Osteoblast (primary cell): Measurements from ENCODE around the gene TCF19. TPM values are rescaled to one million over a fixed set of nuclear protein-coding genes. Genes with fewer than 3 reads are reported as not detected.

Source experiments
- DNase-seq: peaks from one replicate; pipeline ENCODE4 v3.0.0; 2011; ENCODE audit warnings: low spot score, mixed read lengths; ENCODE audit not compliant: insufficient read length; ENCODE audit errors: missing footprints
- H2AFZ ChIP-seq: 2 replicates; pipeline ENCODE4 v1.6.0; 2011; ENCODE audit warnings: mild to moderate bottlenecking, low read length
- H3K27ac ChIP-seq: 2 replicates; pipeline ENCODE4 v1.5.1; 2011; ENCODE audit warnings: mild to moderate bottlenecking, low read depth, low read length, moderate library complexity
- H3K27me3 ChIP-seq: 2 replicates; pipeline ENCODE4 v1.6.0; 2012; ENCODE audit warnings: mild to moderate bottlenecking, control low read depth, inconsistent platforms, low read length, moderate library complexity; ENCODE audit not compliant: insufficient read depth
- H3K36me3 ChIP-seq: 2 replicates; pipeline ENCODE4 v1.5.1; 2011; ENCODE audit warnings: mild to moderate bottlenecking, low read length, control low read depth, moderate library complexity; ENCODE audit not compliant: insufficient read depth
- H3K4me1 ChIP-seq: 2 replicates; pipeline ENCODE4 v1.5.1; 2011; ENCODE audit warnings: mild to moderate bottlenecking, low read length, control low read depth, moderate library complexity; ENCODE audit not compliant: insufficient read depth
- H3K4me2 ChIP-seq: 2 replicates; pipeline ENCODE4 v1.6.0; 2011; ENCODE audit warnings: mild to moderate bottlenecking, low read length; ENCODE audit not compliant: insufficient read depth
- H3K4me3 ChIP-seq: fragments of 200-600 bp; sonication (generic); 3 replicates; pipeline ENCODE4 v1.5.1; 2012; ENCODE audit warnings: mild to moderate bottlenecking, low read length, inconsistent platforms; ENCODE audit not compliant: insufficient read depth
- H3K79me2 ChIP-seq: 2 replicates; pipeline ENCODE4 v1.6.0; 2012; ENCODE audit warnings: mild to moderate bottlenecking, low read length, control low read depth, inconsistent platforms; ENCODE audit not compliant: insufficient read depth
- H3K9me3 ChIP-seq: 2 replicates; pipeline ENCODE4 v1.5.1; 2011; ENCODE audit warnings: low read depth, low read length, control low read depth
- H4K20me1 ChIP-seq: 2 replicates; pipeline ENCODE4 v1.6.0; 2012; ENCODE audit warnings: mild to moderate bottlenecking, low read length, control low read depth; ENCODE audit not compliant: insufficient read depth
- total RNA-seq: library from RNA; depleted of rRNA; stranded (reverse); fragments of >200 nt; gene quantifications from 2 replicates; pipeline ENCODE4 v1.2.3, GENCODE V29; 2012
- TF ChIP-seq, protein P1 (sequence below): IDR thresholded peaks from 2 replicates; pipeline ENCODE4 v1.5.1; 2011; ENCODE audit warnings: mild to moderate bottlenecking, low read depth, low read length, moderate library complexity; ENCODE audit errors: extremely low read depth

The TCF19 gene
- total RNA-seq, 1 donor = 5.8 TPM

- Histone ChIP-seq H3K4me1 (peaks cover 14% of the 10 kb centered on the region), H2AFZ (peak within 1 kb of the TSS; percentile 97), H3K4me2 (peak within 1 kb of the TSS; percentile 95), H3K4me3 (peak within 1 kb of the TSS; percentile 97), H3K36me3 (peaks cover 23% of the 10 kb centered on the region), H4K20me1 (no peaks in the 10 kb centered on the region), H3K27me3 (no peaks in the 10 kb centered on the region), H3K9me3 (no peaks in the 10 kb centered on the region), H3K79me2 (peaks cover 20% of the 10 kb centered on the region), H3K27ac (peak within 1 kb of the TSS; percentile 69)
- TF ChIP-seq, protein P1, sequence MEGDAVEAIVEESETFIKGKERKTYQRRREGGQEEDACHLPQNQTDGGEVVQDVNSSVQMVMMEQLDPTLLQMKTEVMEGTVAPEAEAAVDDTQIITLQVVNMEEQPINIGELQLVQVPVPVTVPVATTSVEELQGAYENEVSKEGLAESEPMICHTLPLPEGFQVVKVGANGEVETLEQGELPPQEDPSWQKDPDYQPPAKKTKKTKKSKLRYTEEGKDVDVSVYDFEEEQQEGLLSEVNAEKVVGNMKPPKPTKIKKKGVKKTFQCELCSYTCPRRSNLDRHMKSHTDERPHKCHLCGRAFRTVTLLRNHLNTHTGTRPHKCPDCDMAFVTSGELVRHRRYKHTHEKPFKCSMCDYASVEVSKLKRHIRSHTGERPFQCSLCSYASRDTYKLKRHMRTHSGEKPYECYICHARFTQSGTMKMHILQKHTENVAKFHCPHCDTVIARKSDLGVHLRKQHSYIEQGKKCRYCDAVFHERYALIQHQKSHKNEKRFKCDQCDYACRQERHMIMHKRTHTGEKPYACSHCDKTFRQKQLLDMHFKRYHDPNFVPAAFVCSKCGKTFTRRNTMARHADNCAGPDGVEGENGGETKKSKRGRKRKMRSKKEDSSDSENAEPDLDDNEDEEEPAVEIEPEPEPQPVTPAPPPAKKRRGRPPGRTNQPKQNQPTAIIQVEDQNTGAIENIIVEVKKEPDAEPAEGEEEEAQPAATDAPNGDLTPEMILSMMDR = no peak
- no peak for DNase-seq
Measured at GRCh38 chr6:31157513-31158139, 763 bp upstream of the TCF19 start, which contains the start of gene CCHCR1. TSS of gene CCHCR1 (minus strand) at chr6:31157802. CDS start at chr6:31157600, 202 bp downstream.

DNA sequence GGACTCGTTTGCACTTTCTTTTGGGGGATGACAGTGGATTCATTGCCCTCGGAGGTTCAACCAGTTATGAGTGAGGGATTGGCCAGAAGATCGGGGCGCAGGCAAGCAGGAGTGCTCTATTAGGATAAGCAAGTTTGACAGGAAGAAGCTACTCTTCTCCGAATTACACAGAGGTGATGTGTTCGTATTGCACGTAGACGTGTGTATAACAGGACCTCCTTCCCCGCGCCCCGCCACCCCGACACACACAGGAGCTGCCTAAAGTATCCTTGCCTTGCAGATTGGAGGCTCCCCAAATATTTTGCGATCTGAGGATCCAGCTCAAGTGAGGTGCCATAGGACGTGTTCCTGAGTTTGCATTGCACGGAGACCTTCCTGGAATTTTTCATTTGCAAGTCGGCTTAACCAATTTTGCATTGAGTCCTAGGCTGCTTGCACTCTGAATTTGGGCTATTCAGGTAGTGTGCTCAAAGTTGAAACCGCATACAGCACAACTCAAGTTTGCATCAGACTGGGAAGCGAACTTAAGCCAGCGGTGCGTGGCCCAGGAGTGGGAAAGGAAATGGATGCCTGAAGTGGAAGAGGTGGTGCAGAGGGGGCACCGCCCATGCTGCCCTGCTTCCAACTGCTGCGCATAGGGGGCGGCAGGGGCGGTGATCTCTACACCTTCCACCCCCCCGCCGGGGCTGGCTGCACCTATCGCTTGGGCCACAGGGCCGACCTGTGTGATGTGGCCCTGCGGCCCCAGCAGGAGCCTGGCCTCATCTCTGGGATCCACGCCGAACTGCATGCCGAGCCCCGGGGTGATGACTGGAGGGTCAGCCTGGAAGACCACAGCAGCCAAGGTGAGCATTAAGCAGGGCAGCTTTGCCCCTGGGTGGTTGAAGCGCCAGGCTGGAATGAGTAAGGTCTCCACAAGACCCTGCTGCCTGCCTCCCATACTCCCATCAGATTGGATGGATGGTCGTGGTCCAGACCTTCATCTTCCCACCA, 770 bp downstream of the TCF19 start:
- Histone ChIP-seq H3K27me3 (no peaks in the 10 kb centered on the region), H4K20me1 (no peaks in the 10 kb centered on the region), H3K4me3 (peak overlapping the region; percentile 97), H3K79me2 (peaks cover 20% of the 10 kb centered on the region), H3K9me3 (no peaks in the 10 kb centered on the region), H3K36me3 (peaks cover 24% of the 10 kb centered on the region), H3K4me2 (peak overlapping the region; percentile 95), H2AFZ (peak overlapping the region; percentile 97), H3K27ac (peak overlapping the region; percentile 50), H3K4me1 (peaks cover 14% of the 10 kb centered on the region)
- DNase-seq = peak; percentile 90
- TF ChIP-seq, protein P1 = no peak

GRCh38 chr6:31161216-31162126, 3.1 kb downstream of the TCF19 start:
- DNase-seq = no peak
- no peak overlapping the region for H3K27ac ChIP-seq
- no peaks in the 10 kb centered on the region for H3K27me3 ChIP-seq
- H3K36me3 ChIP-seq = peaks cover 10% of the 10 kb centered on the region
- no peak overlapping the region for H2AFZ ChIP-seq
- no peaks in the 10 kb centered on the region for H3K9me3 ChIP-seq
- TF ChIP-seq, protein P1 = no peak
- H3K4me2 ChIP-seq = no peak overlapping the region
- no peak overlapping the region for H3K4me3 ChIP-seq
- peaks cover 14% of the 10 kb centered on the region for H3K4me1 ChIP-seq
- H4K20me1 ChIP-seq = no peaks in the 10 kb centered on the region
- peaks cover 20% of the 10 kb centered on the region for H3K79me2 ChIP-seq
